ENCODE results near the gene TBL1Y. TPM values are rescaled to one million over a fixed set of nuclear protein-coding genes. Genes with fewer than 3 reads are reported as not detected.

Gene TBL1Y
- total and polyA plus RNA-seq, 2 of the 13 experiments (the other 11 are each of a cell fraction or from before 2014, with no cell fraction given): 0.37 to 1.4 TPM

DNA sequence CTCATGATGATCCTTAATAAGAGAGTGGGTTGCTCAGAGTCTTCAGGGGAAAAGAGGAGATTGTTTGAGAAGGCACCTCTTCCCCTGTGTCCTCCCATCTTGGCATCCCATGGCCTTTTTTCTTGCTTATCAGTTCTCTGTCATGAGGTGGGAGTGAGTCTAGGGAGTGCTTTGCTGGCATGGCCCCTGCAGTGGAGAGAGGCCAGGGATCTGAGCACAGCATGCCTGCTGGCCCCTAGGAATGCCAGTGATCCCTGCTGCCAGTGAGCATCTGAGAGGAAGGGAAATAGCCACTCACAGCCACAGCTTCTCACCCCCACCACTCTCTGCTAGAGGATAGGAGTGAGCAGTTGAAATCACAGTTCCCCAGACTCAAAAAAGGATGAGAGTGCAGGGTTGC is 168.2 kb downstream of the TBL1Y start (continued):
- TF ChIP-seq, protein P1, sequence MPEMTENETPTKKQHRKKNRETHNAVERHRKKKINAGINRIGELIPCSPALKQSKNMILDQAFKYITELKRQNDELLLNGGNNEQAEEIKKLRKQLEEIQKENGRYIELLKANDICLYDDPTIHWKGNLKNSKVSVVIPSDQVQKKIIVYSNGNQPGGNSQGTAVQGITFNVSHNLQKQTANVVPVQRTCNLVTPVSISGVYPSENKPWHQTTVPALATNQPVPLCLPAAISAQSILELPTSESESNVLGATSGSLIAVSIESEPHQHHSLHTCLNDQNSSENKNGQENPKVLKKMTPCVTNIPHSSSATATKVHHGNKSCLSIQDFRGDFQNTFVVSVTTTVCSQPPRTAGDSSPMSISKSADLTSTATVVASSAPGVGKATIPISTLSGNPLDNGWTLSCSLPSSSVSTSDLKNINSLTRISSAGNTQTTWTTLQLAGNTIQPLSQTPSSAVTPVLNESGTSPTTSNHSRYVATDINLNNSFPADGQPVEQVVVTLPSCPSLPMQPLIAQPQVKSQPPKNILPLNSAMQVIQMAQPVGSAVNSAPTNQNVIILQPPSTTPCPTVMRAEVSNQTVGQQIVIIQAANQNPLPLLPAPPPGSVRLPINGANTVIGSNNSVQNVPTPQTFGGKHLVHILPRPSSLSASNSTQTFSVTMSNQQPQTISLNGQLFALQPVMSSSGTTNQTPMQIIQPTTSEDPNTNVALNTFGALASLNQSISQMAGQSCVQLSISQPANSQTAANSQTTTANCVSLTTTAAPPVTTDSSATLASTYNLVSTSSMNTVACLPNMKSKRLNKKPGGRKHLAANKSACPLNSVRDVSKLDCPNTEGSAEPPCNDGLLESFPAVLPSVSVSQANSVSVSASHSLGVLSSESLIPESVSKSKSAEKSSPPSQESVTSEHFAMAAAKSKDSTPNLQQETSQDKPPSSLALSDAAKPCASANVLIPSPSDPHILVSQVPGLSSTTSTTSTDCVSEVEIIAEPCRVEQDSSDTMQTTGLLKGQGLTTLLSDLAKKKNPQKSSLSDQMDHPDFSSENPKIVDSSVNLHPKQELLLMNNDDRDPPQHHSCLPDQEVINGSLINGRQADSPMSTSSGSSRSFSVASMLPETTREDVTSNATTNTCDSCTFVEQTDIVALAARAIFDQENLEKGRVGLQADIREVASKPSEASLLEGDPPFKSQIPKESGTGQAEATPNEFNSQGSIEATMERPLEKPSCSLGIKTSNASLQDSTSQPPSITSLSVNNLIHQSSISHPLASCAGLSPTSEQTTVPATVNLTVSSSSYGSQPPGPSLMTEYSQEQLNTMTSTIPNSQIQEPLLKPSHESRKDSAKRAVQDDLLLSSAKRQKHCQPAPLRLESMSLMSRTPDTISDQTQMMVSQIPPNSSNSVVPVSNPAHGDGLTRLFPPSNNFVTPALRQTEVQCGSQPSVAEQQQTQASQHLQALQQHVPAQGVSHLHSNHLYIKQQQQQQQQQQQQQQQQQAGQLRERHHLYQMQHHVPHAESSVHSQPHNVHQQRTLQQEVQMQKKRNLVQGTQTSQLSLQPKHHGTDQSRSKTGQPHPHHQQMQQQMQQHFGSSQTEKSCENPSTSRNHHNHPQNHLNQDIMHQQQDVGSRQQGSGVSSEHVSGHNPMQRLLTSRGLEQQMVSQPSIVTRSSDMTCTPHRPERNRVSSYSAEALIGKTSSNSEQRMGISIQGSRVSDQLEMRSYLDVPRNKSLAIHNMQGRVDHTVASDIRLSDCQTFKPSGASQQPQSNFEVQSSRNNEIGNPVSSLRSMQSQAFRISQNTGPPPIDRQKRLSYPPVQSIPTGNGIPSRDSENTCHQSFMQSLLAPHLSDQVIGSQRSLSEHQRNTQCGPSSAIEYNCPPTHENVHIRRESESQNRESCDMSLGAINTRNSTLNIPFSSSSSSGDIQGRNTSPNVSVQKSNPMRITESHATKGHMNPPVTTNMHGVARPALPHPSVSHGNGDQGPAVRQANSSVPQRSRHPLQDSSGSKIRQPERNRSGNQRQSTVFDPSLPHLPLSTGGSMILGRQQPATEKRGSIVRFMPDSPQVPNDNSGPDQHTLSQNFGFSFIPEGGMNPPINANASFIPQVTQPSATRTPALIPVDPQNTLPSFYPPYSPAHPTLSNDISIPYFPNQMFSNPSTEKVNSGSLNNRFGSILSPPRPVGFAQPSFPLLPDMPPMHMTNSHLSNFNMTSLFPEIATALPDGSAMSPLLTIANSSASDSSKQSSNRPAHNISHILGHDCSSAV (CRISPR knock-in tag; IDR thresholded peaks at IDR 0.05; ENCODE audit: borderline replicate concordance): no peak
- TF ChIP-seq PHF20 (CRISPR knock-in tag; IDR thresholded peaks at IDR 0.05) (no peak), ZNF615 (CRISPR knock-in tag; IDR thresholded peaks at IDR 0.05; ENCODE audit: borderline replicate concordance) (no peak)
- TF ChIP-seq, protein P2, sequence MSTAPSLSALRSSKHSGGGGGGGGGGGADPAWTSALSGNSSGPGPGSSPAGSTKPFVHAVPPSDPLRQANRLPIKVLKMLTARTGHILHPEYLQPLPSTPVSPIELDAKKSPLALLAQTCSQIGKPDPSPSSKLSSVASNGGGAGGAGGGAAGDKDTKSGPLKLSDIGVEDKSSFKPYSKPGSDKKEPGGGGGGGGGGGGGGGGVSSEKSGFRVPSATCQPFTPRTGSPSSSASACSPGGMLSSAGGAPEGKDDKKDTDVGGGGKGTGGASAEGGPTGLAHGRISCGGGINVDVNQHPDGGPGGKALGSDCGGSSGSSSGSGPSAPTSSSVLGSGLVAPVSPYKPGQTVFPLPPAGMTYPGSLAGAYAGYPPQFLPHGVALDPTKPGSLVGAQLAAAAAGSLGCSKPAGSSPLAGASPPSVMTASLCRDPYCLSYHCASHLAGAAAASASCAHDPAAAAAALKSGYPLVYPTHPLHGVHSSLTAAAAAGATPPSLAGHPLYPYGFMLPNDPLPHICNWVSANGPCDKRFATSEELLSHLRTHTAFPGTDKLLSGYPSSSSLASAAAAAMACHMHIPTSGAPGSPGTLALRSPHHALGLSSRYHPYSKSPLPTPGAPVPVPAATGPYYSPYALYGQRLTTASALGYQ (CRISPR knock-in tag; IDR thresholded peaks at IDR 0.05): no peak

Data from HepG2 (cell line).